ENCODE measurements around the gene CD33.

The CD33 gene

DNA sequence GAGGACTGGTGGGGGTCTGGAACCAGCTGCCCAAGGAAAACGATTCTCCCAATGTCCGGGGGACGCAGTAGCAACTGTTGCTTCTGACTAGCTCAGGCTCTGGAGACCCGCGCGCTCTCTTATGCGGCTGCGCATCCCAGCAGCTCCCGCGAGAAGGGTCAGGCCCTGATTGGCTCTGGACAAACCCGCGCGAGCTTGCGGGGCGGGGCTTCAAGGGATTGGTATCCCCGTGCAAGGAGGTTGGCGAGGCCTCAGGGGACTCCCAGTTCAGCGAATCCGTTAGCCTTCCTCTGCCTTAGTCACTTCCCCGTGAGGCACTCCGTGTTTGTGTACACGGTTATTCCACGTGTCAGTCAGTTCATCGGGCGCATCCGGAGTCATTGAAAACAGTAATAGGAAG is 46.2 kb downstream of the CD33 start:
- no peak overlapping the region for H3K4me3 ChIP-seq (ENCODE audit: low read length)
- H3F3A ChIP-seq (ENCODE audit: control insufficient read depth, insufficient read depth) = no peaks in the 10 kb centered on the region
- no peaks in the 10 kb centered on the region for H3K79me2 ChIP-seq (ENCODE audit: control insufficient read depth, low read length)
- TF ChIP-seq, protein P1, sequence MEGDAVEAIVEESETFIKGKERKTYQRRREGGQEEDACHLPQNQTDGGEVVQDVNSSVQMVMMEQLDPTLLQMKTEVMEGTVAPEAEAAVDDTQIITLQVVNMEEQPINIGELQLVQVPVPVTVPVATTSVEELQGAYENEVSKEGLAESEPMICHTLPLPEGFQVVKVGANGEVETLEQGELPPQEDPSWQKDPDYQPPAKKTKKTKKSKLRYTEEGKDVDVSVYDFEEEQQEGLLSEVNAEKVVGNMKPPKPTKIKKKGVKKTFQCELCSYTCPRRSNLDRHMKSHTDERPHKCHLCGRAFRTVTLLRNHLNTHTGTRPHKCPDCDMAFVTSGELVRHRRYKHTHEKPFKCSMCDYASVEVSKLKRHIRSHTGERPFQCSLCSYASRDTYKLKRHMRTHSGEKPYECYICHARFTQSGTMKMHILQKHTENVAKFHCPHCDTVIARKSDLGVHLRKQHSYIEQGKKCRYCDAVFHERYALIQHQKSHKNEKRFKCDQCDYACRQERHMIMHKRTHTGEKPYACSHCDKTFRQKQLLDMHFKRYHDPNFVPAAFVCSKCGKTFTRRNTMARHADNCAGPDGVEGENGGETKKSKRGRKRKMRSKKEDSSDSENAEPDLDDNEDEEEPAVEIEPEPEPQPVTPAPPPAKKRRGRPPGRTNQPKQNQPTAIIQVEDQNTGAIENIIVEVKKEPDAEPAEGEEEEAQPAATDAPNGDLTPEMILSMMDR (IDR thresholded peaks at IDR 0.05; ENCODE audit: low read depth, low read length, poor library complexity, severe bottlenecking) = no peak
- TF ChIP-seq EZH2phosphoT487 (IDR thresholded peaks at IDR 0.05; ENCODE audit: borderline replicate concordance, low read length) = no peak
- no peaks in the 10 kb centered on the region for H3K9me3 ChIP-seq (ENCODE audit: control insufficient read depth, insufficient read depth, low read length)
- H3K27ac ChIP-seq (ENCODE audit: low read depth, low read length) = no peak overlapping the region
- no peak overlapping the region for H3K4me2 ChIP-seq (ENCODE audit: low read length)
- no peaks in the 10 kb centered on the region for H3K27me3 ChIP-seq (ENCODE audit: control insufficient read depth, low read length)
- H3K4me1 ChIP-seq (ENCODE audit: control insufficient read depth, low read length) = peaks cover 11% of the 10 kb centered on the region
- no peaks in the 10 kb centered on the region for H4K20me1 ChIP-seq (ENCODE audit: control insufficient read depth, insufficient read depth, low read depth, low read length)
- H3K9me2 ChIP-seq (replicated peaks; ENCODE audit: control insufficient read depth, low read length) = no peaks in the 10 kb centered on the region
- H3K36me3 ChIP-seq (ENCODE audit: control insufficient read depth, low read length) = no peaks in the 10 kb centered on the region

DNA sequence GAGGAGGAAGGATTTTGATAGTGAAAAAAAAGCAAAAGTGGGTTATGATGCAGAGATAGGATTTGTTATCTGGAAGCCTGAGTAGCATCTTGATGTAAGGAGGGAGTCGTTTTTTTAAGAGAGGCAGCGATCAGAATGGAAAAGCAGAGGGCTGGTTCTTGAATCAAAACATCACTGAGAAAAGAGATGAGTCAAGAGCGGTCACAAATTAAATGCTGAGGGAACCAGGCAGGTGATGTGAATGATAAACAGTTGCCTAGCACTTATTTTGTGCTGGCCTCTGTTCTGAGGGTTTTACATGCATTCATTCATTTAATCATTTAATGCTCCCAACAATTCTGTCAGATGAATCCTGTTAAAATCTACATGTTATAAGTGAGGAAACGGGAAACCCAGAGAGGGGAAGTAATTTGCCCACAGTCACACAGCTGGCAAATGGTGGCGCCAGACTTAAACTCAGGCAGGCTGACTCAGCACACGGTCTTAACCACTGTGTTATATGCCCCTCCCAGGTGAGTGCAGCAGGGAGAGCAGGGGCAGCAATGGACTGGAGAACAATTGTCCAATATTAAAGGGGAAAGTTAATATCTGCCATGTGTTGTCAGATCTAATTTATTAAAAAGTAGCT is 47.4 kb downstream of the CD33 start:
- Histone ChIP-seq H3K9me3 (ENCODE audit: control insufficient read depth, insufficient read depth, low read length) (no peaks in the 10 kb centered on the region), H3K4me2 (ENCODE audit: low read length) (no peak overlapping the region), H3K4me1 (ENCODE audit: control insufficient read depth, low read length) (peaks cover 11% of the 10 kb centered on the region), H3F3A (ENCODE audit: control insufficient read depth, insufficient read depth) (no peaks in the 10 kb centered on the region), H3K9me2 (replicated peaks; ENCODE audit: control insufficient read depth, low read length) (no peaks in the 10 kb centered on the region), H3K36me3 (ENCODE audit: control insufficient read depth, low read length) (no peaks in the 10 kb centered on the region), H3K79me2 (ENCODE audit: control insufficient read depth, low read length) (no peaks in the 10 kb centered on the region), H3K4me3 (ENCODE audit: low read length) (no peak overlapping the region), H4K20me1 (ENCODE audit: control insufficient read depth, insufficient read depth, low read depth, low read length) (no peaks in the 10 kb centered on the region), H3K27me3 (ENCODE audit: control insufficient read depth, low read length) (no peaks in the 10 kb centered on the region), H3K27ac (ENCODE audit: low read depth, low read length) (no peak overlapping the region)
- no peak for TF ChIP-seq EZH2phosphoT487 (IDR thresholded peaks at IDR 0.05; ENCODE audit: borderline replicate concordance, low read length)
- TF ChIP-seq, protein P1 (IDR thresholded peaks at IDR 0.05; ENCODE audit: low read depth, low read length, poor library complexity, severe bottlenecking) = no peak

DNA sequence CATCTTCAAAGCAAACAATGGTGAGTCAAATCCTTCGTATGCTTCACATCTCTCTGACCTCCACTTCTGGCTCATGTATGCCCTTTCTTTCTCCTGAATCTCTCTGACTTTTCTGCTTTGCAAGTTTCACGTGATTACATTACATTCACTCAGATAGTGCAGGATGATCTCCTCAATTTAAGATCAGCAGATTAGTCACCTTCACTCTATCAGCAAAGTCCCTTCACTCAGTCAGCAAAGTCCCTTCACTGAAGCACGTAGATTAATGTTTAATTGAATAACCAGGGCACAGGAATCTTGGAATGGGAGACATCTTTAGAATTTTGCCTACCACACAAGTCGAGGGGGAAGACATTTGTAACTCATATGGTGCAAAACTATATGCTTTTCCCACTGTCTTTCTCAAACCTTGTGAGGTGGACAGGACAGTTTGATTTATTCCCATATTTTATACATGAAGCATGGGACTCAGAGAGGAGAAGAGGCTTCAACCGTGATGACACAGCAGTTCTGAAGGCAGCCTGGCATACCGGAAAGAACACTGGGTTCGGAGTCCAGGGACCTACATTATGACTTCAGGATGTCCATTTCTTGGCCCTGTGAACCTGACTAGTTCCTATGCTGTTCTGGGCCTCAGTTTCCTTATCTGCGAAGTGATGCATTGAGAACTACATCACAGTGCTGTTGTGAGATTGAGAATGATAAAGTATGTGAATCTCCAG is 49.3 kb downstream of the CD33 start:
- H3K27ac ChIP-seq (ENCODE audit: low read depth, low read length) = no peak overlapping the region
- H4K20me1 ChIP-seq (ENCODE audit: control insufficient read depth, insufficient read depth, low read depth, low read length) = no peaks in the 10 kb centered on the region
- H3K9me3 ChIP-seq (ENCODE audit: control insufficient read depth, insufficient read depth, low read length) = no peaks in the 10 kb centered on the region
- H3K4me3 ChIP-seq (ENCODE audit: low read length) = no peak overlapping the region
- peaks cover 11% of the 10 kb centered on the region for H3K4me1 ChIP-seq (ENCODE audit: control insufficient read depth, low read length)
- H3K27me3 ChIP-seq (ENCODE audit: control insufficient read depth, low read length) = no peaks in the 10 kb centered on the region
- H3K36me3 ChIP-seq (ENCODE audit: control insufficient read depth, low read length) = no peaks in the 10 kb centered on the region
- H3K9me2 ChIP-seq (replicated peaks; ENCODE audit: control insufficient read depth, low read length) = no peaks in the 10 kb centered on the region
- TF ChIP-seq, protein P1 (IDR thresholded peaks at IDR 0.05; ENCODE audit: low read depth, low read length, poor library complexity, severe bottlenecking) = no peak
- H3F3A ChIP-seq (ENCODE audit: control insufficient read depth, insufficient read depth) = no peaks in the 10 kb centered on the region
- no peaks in the 10 kb centered on the region for H3K79me2 ChIP-seq (ENCODE audit: control insufficient read depth, low read length)
- no peak overlapping the region for H3K4me2 ChIP-seq (ENCODE audit: low read length)
